Astrocyte of the hippocampus (primary cell): Measurements from ENCODE around the gene NAT9.

Experiments used
- DNase-seq: peaks from one replicate; pipeline ENCODE4 v3.0.0; 2011; ENCODE audit warnings: low read depth, low spot score

The NAT9 gene

GRCh38 chr17:74730491-74731346 is 45.4 kb downstream of the NAT9 start:
- no peak for DNase-seq

DNA sequence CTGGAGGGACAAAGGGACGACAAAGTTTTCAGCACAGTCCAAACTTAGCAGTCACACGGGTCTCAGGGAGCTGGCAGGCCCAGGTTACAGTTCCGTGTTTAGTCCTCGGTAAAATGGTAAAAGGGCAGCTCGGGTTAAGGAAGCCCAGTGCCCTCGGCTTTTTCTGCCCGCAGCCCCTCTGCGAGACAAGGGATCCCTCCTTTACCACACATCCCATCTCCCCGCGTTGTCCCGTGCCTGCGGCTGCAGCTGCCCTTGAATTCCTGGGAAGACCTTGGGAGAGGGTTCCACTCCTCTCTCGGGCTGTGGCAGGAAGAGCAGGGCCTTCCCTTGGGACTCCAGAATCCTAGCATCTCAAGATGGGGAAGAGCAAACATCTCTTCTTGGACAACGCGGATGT is 46.3 kb downstream of the NAT9 start:
- DNase-seq: no peak

- no peak for DNase-seq
Measured at GRCh38 chr17:74729368-74729767, 46.8 kb downstream of the NAT9 start.

GRCh38 chr17:74728702-74729075 is 47.5 kb downstream of the NAT9 start:
- no peak for DNase-seq

GRCh38 chr17:74728033-74728701 is 48.0 kb downstream of the NAT9 start:
- DNase-seq: no peak

DNA sequence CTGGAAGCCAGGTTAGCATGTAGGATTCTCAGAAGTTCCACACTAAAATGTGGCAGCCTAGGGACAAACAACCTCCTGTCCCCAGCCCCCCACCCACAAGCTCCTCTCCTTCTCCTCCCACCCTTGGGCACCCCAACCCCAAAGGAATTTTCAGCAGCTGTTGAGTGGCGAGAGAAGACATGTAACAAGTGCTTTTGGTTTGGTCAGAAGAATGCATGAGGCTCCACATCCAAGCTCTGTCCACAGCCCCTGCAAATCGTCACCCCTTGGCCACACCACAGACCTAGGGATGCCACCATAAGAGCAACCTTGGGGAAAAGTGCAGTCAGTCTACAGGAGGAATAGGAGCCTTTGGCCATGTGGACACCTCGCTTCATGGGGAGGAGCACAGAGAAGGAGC is 51.0 kb downstream of the NAT9 start:
- no peak for DNase-seq

DNA sequence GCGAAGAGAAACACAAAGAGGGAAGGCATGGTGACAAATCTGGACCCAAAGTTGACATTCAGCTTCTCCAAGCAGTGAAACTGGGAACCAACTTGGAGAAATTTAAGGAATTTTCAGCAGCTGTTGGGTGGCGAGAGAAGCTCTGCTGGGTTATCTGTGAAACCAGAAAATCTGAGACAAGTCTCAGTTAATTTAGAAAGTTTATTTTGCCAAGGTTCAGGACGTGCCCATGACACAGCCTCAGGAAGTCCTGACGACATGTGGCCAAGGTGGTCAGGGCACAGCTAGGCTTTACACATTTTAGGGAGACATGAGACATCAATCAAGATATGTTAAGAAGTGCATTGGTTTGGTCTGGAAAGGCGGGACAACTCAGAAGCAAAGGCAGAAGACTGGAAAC is 52.3 kb downstream of the NAT9 start:
- no peak for DNase-seq

DNA sequence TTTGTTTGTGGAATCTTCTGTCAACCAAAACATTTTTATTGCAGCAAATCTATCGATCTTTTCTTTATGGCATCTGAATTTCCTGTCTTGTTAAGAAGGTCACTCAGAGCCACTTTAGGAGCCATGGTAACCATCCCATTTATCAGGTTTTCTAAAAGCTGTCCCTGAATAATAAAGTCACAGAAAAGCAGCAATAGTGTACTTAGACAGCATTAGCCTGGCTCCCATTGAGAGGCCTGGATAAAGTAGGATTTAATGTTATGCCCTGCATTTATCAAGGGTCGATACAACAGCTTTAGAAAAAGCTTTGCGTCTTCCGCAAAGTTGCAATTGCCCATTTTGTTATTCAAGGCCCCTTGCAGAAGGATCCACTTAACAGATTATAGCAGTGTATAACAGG is 53.4 kb downstream of the NAT9 start:
- no peak for DNase-seq
